22Rv1 (cell line): ENCODE data around the gene PMEL.

ENCODE experiments used
- CTCF ChIP-seq: fragments of 450-650 bp; IDR thresholded peaks from 2 replicates; pipeline ENCODE4 v1.5.1; 2017; ENCODE audit warnings: mild to moderate bottlenecking
- ZFX ChIP-seq: fragments of 450-650 bp; IDR thresholded peaks from 2 replicates; pipeline ENCODE4 v1.6.1; 2017; ENCODE audit warnings: antibody characterized with exemption, borderline replicate concordance

GRCh38 chr12:55972042-55972441 is 6.2 kb upstream of the PMEL start:
- TF ChIP-seq CTCF, result no peak
- TF ChIP-seq ZFX, result no peak
